ENCODE results near the gene MTCH2. TPM values are rescaled to one million over a fixed set of nuclear protein-coding genes. Genes with fewer than 3 reads are reported as not detected.
A peak's percentile ranks its signal among the peaks of the same experiment; 100 is the strongest.
"Not testable (repeated sequence)": the region's sequence is repeated elsewhere in the genome, so short reads cannot be mapped to it uniquely, and the experiment has no call there.

Gene MTCH2
- total RNA-seq, result 88.3 and 121 TPM in 2 replicates

DNA sequence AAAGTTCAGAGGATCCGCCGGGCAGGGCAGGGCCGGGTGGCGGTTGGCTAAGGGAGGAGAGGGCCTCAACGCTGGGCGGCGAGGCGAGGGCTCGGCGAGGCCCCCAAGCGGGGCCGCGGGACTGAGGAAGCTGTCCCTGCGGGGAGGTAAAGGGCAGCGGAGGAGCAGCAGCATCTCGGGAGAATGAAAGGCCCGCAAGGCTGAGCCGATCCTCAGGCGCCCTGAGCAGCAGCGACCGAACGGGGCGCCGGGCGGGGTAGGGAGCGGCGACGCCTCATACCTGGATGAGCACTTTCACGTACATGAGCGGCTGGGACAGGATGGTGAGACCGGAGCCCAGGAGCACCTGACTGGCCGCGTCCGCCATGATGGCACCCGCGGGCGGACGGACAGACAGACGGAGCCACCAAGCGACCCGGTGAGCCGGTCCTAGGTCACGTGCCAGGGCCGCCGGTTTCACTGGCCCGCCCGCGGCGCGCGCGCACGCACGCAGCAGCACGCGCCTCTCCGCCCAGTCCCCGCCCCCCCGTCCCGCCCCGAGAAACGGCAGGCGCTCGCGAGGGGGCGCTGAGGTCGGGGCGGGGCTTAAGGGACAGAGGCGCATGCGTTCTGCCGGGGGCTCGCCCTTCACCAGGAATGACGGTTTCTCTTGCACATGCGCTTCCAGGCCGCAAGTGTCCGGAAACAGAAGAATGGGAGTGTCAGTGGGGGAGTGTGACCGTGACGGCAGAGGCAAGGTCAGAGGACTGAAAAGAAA is at the start of gene MTCH2:
MTCH2 (minus strand) TSS at position 461 of the 757 bp plus-strand sequence; CDS start at position 367, 94 bp downstream.
- peak; percentile 90 for DNase-seq (ENCODE audit: low read depth, low spot score)

DNA sequence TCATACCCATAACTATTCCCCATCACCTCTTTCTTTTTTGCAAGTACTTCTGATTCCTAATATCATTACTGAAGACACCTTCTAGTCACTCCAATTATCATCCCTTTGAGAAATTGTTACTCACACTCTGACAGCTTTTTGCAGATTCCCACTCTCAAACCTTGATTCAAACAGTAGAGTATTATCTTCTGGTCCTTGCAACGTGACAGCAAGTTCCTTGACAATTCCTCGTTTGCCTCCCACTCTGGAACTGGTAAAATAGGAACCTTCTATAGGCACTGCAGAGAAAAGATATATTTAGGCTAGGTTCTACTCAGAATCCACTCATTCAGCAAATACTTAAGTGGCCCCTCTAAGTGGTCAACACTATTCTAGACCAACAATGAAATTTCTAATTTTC is 49.6 kb upstream of the MTCH2 start:
- DNase-seq (ENCODE audit: low read depth, low spot score), result no peak

DNA sequence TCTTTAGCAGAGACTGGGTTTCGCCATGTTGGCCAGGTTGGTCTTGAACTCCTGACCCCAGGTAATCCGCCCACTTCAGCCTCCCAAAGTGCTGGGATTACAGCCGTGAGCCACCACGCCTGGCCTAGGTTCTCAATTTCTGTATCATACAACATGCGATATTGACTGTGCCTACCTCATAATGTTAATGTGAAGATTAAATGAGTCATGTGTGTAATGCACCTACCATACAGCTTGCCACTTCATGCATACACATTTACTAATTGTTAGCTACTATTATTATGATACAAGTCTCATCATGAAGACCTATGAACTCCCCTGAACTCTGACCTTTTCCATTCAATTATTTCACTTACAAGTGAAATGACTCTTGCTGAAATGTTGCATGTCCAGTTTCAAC is 47.1 kb upstream of the MTCH2 start:
- DNase-seq (ENCODE audit: low read depth, low spot score), result no peak

DNA sequence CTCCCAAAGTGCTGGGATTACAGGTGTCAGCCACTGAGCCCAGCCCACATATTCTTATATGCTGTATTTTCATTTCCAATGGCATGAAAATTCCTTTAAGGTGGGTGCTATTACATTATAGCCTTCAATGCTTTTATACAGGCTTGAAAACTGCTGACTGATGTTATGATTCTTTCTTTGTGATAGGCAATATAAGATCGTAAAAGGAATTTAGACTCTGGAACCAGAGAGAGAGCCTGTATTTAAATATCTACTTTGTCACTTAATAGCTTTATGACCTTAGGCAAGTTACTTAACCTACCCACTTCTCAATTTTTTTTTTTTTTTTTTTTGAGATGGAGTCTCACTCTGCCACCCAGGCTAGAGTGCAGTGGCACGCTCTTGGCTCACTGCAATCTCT is 46.6 kb upstream of the MTCH2 start:
- no peak for DNase-seq (ENCODE audit: low read depth, low spot score)

DNA sequence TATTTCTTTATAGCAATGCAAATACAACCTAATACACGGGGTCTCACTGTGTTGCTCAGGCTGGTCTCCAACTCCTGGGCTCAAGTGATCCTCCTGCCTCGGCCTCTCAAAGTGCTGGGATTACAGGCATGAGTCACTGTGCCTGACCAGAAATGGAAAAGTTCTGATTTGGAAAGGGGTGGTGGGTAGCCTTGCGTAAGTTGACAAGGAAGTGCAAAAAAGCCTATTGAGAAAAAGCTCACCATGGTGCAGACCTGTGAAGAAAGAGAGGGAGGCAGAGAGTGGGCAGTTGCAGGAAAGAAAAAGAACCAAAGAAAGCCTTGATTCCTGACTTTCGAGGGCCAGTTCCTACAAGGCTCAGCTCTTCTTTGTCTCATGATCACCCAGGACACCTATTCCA is 45.8 kb upstream of the MTCH2 start:
- DNase-seq (ENCODE audit: low read depth, low spot score), result no peak

DNA sequence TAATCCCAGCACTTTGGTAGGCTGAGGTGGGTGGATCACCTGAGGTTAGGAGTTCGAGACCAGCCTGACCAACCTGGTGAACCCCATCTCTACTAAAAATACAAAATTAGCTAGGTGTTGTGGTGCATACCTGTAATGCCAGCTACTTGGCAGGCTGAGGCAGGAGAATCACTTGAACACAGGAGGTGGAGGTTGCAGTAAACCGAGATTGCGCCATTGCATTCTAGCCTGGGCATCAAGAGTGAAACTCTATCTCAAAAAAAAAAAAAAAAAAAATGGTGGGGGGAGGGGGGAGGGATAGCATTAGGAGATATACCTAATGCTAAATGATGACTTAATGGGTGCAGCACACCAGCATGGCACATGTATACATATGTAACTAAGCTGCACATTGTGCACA is 44.3 kb upstream of the MTCH2 start:
- not testable (repeated sequence) for DNase-seq (ENCODE audit: low read depth, low spot score)

DNA sequence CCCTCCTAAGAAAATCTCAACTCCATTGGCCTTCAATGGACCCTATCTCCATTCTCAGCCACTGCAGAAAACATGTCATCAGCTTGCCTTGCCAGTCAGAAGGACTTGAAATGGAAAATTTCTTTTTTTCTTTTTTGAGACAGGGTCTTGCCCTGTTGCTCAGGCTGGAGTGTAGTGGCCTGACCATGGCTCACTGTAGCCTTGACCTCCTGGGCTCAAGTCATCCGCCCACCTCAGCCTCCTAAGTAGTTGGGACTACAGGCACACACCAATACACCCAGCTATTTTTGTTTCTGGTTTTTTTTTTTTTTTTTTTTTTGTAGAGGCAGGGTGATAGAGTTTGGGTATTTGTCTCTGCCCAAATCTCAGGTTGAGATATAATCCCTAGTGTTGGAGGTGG is 43.8 kb upstream of the MTCH2 start:
- DNase-seq (ENCODE audit: low read depth, low spot score), result no peak

DNA sequence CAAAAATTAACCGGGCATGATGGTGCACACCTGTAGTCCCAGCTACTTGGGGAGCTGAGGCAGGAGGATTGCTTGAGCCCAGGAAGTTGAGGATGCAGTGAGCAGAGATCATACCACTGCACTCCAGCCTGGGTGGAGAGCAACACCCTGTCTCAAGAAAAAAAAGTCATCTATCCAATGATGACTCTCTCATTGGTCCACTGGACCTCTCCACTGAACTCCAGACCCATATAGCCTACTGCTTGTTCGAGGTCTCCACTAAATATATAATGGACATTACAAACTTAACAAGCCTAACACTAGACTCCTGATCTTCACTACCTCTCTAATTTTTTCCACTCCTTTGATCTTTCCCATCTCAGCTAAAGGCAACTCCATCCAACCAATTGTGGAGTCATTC is 33.5 kb upstream of the MTCH2 start:
- DNase-seq (ENCODE audit: low read depth, low spot score), result no peak

DNA sequence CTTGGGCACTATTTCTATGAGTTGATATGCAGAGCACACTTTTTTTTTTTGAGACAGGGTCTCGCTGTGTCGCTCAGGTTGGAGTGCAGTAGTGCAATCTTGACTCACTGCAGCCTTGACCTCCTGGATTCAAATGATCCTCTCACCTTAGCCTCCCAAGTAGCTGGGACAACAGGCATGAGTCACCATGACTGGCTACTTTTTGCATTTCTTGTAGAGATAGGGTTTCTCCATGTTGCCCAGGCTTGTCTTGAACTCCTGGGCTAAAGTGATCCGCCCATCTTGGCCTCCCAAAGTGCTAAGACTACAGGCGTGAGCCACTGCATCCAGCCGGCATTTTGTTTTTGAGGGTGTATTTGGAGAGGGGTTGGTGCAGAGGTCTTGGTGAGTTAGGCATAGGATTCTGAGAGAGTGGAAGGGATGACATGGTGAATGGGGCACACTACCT is 29.9 kb upstream of the MTCH2 start:
- no peak for DNase-seq (ENCODE audit: low read depth, low spot score)

DNA sequence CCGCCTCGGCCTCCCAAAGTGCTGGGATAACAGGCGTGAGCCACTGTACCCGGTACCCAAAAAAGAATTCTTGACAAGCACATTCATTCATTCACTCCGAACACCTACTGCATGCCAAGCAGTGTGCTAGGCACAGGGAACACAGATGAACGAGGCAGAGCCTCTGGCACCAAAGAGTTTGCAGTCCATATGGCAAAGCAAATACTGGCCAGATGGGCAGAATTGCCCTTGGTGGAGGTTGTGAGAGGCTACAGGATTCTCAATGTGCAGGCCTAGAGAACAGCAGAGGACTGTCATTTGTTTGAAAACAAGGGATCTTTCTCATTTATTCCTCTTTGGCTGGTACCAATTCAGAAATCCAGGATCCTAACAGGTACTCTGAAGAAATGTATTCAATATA is 27.5 kb upstream of the MTCH2 start:
- no peak for DNase-seq (ENCODE audit: low read depth, low spot score)

DNA sequence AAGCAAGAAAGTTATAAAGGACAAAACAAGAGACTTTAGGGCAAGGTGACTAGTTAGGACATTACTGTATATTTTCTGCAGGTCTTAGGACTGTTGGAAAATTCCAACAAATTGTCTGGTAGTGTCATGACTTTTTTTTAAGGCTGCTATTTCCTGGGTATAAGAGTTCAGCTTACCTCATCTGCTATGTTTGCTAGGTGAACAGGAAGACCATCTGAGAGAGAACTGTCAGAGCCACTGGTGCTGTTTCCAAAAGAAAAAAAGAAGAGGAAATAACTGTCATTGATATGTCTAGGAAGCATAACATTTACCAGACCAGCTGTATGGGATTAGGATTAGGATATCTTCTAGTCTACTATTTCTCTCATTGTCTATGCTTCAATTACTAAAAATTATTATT is 26.3 kb upstream of the MTCH2 start:
- DNase-seq (ENCODE audit: low read depth, low spot score), result no peak

DNA sequence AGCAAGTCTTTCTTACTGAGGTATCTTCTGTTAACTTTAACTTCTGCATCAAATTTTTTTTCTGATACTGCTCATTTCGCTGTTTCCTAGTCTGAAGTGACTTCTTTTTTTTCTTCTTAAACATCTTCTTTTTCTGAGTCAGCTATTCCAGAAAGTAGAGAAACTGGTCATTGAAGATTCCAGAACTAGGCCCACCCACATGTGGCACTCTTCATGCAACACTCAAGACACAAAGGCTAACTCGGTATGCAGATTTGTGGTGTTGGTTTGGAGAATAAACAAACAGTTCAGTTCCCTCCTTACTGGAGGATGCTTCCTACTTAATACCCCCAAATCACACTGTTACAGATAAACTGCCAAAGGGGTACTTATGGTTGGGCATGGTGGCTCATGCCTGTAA is 25.2 kb upstream of the MTCH2 start:
- DNase-seq (ENCODE audit: low read depth, low spot score), result no peak

DNA sequence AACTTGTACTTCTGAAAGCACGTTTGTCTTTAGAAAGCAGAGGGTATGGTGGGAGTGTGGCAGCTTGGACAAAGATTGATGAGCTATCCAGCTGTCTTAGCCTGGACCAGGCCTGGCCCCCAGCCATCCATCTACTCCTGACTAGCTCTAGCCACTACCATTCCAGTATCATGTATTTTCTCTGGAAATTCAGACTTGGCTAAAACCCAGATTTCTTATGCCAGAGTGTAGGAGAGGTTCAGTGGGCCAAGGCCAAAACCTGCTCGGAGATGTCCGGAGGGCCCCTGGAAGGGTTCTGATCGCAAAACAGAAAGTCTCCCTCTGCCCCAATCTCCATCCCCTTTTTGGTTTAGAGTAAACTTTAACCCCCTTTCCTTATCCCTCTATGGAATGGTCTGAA is 24.8 kb upstream of the MTCH2 start:
- DNase-seq (ENCODE audit: low read depth, low spot score), result no peak

DNA sequence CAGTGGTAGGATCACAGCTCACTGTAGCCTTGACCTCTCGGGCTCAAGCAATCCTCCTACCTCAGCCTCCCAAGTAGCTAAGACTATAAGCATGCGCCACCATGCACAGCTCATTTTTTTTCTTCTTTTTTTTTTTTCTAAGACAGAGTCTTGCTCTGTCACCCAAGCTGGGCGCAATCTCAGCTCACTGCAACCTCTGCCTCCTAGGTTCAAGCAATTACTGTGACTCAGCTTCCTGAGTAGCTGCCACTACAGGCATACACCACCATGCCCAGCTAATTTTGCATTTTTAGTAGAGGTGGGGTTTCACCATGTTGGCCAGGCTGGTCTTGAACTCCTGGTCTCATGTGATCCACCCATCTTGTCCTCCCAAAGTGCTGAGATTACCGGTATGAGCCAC is 22.6 kb upstream of the MTCH2 start:
- DNase-seq (ENCODE audit: low read depth, low spot score), result not testable (repeated sequence)

DNA sequence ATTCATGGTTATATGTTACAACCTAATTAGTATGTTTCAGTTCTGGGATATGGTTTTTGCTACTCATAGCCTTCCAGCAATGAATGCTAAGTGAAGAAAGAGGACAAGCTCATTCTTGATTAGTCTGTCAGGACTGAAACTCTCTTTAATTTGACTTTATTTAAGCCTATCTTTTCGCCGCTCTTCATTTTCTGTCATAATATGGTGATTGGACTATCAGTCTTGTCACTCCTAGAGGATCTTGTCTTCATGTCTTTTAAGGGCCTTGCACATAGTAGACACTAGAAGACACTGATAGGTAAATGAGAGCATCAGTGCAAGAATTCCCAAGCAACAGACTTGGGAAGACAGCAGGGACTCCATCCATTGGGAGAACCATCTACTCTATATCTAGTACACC is 18.9 kb upstream of the MTCH2 start:
- no peak for DNase-seq (ENCODE audit: low read depth, low spot score)

DNA sequence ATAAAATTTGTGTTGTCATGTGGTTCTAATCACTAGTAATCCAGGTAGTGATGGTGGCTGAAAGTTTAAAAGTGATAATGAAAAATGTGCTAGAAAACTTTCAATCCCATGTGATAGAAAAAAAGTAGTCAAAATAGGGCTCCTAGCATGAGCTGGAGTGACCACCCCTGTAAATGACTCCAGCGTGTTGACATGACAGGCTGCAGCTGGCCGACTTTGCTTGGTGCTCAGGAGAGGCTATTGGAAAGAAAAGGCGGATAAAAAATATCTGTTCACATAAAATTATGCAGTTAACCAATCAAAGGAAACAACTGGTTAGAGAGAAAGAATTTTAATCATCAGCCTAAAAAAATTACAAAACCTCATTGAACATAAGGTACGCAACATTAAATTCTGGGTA is 16.9 kb upstream of the MTCH2 start:
- DNase-seq (ENCODE audit: low read depth, low spot score), result no peak

DNA sequence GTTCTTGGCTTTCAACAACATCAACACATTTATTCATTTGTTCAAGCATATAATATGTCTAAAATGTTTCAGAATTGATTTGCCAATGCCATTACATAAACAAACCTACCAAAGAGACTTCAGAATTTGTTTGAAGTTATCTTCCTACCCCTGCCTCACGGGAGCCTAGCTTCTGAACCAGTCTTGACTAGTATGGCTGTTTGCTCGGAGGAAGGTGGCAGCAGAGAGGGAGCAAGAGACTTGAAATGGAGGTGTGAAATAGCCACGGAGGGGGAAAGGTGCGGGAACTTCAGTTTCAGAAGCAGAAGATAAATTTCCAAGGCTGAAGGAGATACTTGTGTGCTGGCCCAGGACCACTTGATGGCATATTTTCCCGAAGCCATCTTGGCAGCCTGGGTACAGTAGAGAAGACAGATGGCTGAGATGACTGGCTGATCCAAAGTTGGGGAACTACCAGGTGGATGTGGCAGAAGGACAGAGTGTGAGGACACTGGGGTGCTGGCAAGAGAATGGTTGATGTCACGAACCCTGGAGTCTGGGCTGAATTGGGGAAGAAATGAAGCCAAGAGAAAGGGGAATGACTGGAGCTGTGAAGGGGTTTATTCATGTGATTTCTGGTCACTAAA is 14.0 kb upstream of the MTCH2 start:
- no peak for DNase-seq (ENCODE audit: low read depth, low spot score)

DNA sequence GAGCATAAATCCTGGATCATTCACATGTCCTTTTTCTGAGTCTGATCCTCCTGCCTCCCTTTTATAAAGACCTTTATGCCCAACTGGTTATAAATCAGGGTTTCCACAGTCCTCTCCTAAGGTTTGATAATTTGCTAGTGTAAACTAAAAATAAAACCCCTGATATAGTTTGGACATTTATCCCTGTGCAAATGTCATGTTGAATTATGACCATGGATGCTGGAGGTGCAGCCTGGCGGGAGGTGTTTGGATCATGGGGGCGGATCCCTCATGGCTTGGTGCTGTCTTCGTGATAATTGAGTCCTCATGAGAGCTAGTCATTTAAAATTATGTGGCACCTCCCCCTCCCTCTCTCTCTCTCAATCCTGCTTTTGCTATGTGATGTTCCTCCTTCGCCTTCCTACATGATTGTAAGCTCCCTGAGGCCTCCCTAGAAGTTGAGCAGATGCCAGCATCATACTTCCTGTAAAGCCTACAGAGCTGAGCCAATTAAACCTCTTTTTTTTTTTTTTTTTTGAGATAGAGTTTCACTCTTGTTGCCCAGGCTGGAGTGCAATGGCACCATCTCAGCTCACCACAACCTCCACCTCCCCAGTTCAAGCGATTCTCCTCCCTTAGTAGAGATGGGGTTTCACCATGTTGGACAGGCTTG is 9.6 kb upstream of the MTCH2 start:
- no peak for DNase-seq (ENCODE audit: low read depth, low spot score)

DNA sequence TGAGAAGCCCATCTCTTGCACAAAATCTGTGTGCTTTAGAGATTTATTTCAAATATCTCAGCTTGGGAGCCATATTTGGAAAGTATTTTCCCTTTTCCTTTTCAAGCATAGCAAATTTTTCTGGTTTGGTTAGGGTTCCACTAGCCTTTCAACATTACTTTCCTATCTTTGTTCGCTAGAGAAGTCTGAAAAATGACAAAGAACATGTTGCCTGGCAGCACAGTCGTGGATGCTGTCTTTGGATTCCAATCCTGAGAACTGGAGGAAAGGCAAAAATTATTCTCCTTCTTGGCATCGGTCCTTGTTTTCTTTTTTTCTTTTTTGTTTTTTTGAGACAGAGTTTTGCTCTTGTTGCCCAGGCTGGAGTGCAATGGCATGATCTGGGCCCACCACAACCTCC is 6.9 kb upstream of the MTCH2 start:
- no peak for DNase-seq (ENCODE audit: low read depth, low spot score)

DNA sequence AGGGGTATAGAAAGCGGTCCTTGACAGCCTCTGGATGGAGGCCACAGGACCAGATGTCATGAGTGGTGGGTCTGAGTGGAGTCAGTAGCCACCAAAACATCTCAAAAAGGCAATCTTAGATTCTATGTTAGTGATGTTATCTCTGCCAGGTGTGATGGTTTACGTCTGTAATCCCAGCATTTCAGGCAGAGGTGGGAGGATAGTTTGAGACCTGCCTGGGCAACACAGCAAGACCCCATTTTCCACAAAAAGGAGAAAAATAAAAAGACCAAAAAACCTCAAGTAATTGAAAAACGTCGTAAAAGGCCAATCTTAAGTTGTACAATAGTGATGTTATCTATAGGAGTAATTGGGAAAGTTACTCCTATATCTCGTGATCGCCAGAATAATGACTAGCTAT is 3.7 kb upstream of the MTCH2 start:
- DNase-seq (ENCODE audit: low read depth, low spot score), result no peak

DNA sequence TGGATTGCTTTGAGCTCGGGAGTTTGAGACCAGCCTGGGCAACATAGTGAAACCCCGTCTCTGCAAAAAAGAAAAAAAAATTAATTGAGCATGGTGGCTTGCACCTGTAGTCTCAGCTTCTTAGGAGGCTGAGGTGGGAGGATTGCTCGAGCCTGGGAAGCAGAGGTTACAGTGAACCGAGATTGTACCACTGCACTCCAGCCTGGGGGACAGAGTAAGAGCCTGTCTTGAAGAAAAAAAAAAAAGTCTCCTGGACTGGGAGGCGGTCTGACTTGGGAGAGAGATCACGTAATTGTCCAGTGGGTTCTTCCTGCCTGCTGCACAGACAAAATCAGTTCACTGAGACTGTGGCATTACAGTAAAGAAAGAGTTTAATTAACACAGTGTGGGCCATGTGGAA is 3.1 kb upstream of the MTCH2 start:
- DNase-seq (ENCODE audit: low read depth, low spot score), result no peak

DNA sequence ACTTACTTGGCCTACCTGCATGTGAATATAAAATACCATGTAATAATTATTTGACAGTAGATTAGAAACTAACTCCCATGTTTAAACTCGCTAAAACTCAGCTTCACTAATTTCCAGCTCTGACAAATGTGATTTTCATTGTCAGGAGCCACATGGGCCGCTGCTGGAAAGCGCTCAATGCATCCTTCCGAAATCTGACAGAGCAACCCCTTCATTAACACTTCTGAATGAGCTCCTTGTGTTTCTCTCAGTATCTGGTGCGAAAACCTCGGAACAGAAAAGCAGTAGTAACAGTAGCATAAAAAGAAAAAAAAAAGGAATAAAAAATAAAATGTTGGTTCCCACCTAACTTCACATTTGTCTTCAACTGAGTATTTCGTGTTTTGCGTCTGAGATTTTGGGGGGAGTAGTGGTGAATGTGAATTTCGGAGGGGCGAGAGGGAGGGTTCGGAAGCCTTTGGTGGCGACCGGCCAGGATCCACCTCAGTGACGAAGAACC is 710 bp downstream of the MTCH2 start:
- DNase-seq (ENCODE audit: low read depth, low spot score), result no peak

DNA sequence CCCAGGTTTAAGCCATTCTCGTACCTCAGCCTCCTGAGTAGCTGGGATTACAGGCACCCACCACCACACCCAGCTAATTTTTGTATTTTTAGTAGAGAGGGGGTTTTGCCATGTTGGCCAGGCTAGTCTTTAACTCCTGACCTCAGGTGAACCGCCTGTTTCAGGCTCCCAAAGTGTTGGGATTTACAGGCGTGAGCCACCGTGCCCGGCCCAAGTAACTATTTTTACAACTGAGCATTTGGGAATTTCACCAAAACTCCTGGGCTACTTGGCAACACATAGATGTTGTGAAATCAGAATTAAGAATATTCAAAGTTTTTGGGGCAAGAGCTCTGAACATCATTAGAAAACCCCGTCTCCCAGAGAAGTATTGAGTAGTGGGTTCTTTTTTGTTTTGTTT is 1.9 kb downstream of the MTCH2 start:
- not testable (repeated sequence) for DNase-seq (ENCODE audit: low read depth, low spot score)

Data from pulmonary artery endothelial cell (primary cell).